Skeletal muscle satellite cell (primary cell): ENCODE data around the gene CUX1.
"Not testable (repeated sequence)": the region's sequence is repeated elsewhere in the genome, so short reads cannot be mapped to it uniquely, and the experiment has no call there.

ENCODE experiments used
- H3K27me3 ChIP-seq: 2 replicates; pipeline ENCODE4 v1.7.0; 2013; ENCODE audit warnings: low read length; ENCODE audit not compliant: control insufficient read depth, insufficient read depth
- H3K36me3 ChIP-seq: 2 replicates; pipeline ENCODE4 v1.7.0; 2013; ENCODE audit warnings: mild to moderate bottlenecking, control low read depth, low read length; ENCODE audit not compliant: insufficient read depth
- H3K4me1 ChIP-seq: 2 replicates; pipeline ENCODE4 v1.7.0; 2013; ENCODE audit warnings: low read length; ENCODE audit not compliant: control insufficient read depth, insufficient read depth
- H3K4me2 ChIP-seq: 2 replicates; pipeline ENCODE4 v1.7.0; 2013; ENCODE audit warnings: mild to moderate bottlenecking, low read length
- H3K4me3 ChIP-seq: 2 replicates; pipeline ENCODE4 v1.7.0; 2013; ENCODE audit warnings: low read length
- H3K9ac ChIP-seq: 2 replicates; pipeline ENCODE4 v1.7.0; 2013; ENCODE audit warnings: mild to moderate bottlenecking, low read depth, low read length, moderate library complexity
- H3K9me3 ChIP-seq: replicated peaks from 2 replicates; pipeline ENCODE4 v1.7.0; 2013; ENCODE audit warnings: mild to moderate bottlenecking, control low read depth, low read length

Gene CUX1

GRCh38 chr7:101819183-101819582 lies 1.8 kb downstream of the CUX1 start:
- H3K36me3 ChIP-seq: no peaks in the 10 kb centered on the region
- H3K4me1 ChIP-seq: peaks cover 20% of the 10 kb centered on the region
- no peak overlapping the region for H3K4me2 ChIP-seq
- H3K4me3 ChIP-seq: no peak overlapping the region
- no peaks in the 10 kb centered on the region for H3K9me3 ChIP-seq
- H3K27me3 ChIP-seq: no peaks in the 10 kb centered on the region
- no peak overlapping the region for H3K9ac ChIP-seq

GRCh38 chr7:101819913-101820522 lies 2.6 kb downstream of the CUX1 start:
- H3K4me2 ChIP-seq: no peak overlapping the region
- no peak overlapping the region for H3K9ac ChIP-seq
- H3K9me3 ChIP-seq: no peaks in the 10 kb centered on the region
- H3K4me1 ChIP-seq: peaks cover 14% of the 10 kb centered on the region
- H3K36me3 ChIP-seq: no peaks in the 10 kb centered on the region
- no peaks in the 10 kb centered on the region for H3K27me3 ChIP-seq
- no peak overlapping the region for H3K4me3 ChIP-seq

GRCh38 chr7:101820703-101821102 lies 3.3 kb downstream of the CUX1 start:
- H3K4me3 ChIP-seq: no peak overlapping the region
- H3K4me1 ChIP-seq: peaks cover 14% of the 10 kb centered on the region
- no peak overlapping the region for H3K4me2 ChIP-seq
- H3K9me3 ChIP-seq: no peaks in the 10 kb centered on the region
- H3K36me3 ChIP-seq: no peaks in the 10 kb centered on the region
- H3K27me3 ChIP-seq: no peaks in the 10 kb centered on the region
- H3K9ac ChIP-seq: no peak overlapping the region

GRCh38 chr7:101822632-101823031 lies 5.2 kb downstream of the CUX1 start:
- not testable (repeated sequence) for H3K36me3 ChIP-seq, H3K4me3 ChIP-seq, H3K9me3 ChIP-seq, H3K4me2 ChIP-seq, H3K27me3 ChIP-seq, H3K9ac ChIP-seq
- peaks cover 10% of the 10 kb centered on the region for H3K4me1 ChIP-seq

- no peak overlapping the region for H3K4me3 ChIP-seq
- no peaks in the 10 kb centered on the region for H3K36me3 ChIP-seq
- H3K4me2 ChIP-seq: peak overlapping the region; percentile 26
- peaks cover 8% of the 10 kb centered on the region for H3K4me1 ChIP-seq
- H3K27me3 ChIP-seq: no peaks in the 10 kb centered on the region
- no peaks in the 10 kb centered on the region for H3K9me3 ChIP-seq
- H3K9ac ChIP-seq: no peak overlapping the region
Measured at GRCh38 chr7:101823096-101823495, 5.7 kb downstream of the CUX1 start.

- no peak overlapping the region for H3K4me3 ChIP-seq
Measured at GRCh38 chr7:101823596-101823995, 6.2 kb downstream of the CUX1 start.

GRCh38 chr7:101824440-101824839 lies 7.0 kb downstream of the CUX1 start:
- H3K9me3 ChIP-seq: no peaks in the 10 kb centered on the region
- no peak overlapping the region for H3K9ac ChIP-seq
- peaks cover 8% of the 10 kb centered on the region for H3K4me1 ChIP-seq
- H3K27me3 ChIP-seq: no peaks in the 10 kb centered on the region
- H3K4me2 ChIP-seq: no peak overlapping the region
- no peaks in the 10 kb centered on the region for H3K36me3 ChIP-seq
- H3K4me3 ChIP-seq: no peak overlapping the region

More at GRCh38 chr7:101823596-101823995, 6.2 kb downstream of the CUX1 start:
- Histone ChIP-seq H3K4me2 (peak overlapping the region; percentile 26), H3K27me3 (no peaks in the 10 kb centered on the region), H3K36me3 (no peaks in the 10 kb centered on the region), H3K4me1 (peaks cover 8% of the 10 kb centered on the region), H3K9me3 (no peaks in the 10 kb centered on the region), H3K9ac (no peak overlapping the region)

- Histone ChIP-seq H3K36me3 (no peaks in the 10 kb centered on the region), H3K9ac (no peak overlapping the region), H3K27me3 (no peaks in the 10 kb centered on the region), H3K4me1 (peaks cover 8% of the 10 kb centered on the region), H3K9me3 (no peaks in the 10 kb centered on the region), H3K4me2 (no peak overlapping the region), H3K4me3 (no peak overlapping the region)
Measured at GRCh38 chr7:101826081-101826835, 8.8 kb downstream of the CUX1 start.

GRCh38 chr7:101828301-101829020 lies 11.0 kb downstream of the CUX1 start:
- Histone ChIP-seq H3K4me2 (no peak overlapping the region), H3K27me3 (no peaks in the 10 kb centered on the region), H3K9ac (no peak overlapping the region), H3K4me1 (peaks cover 3% of the 10 kb centered on the region), H3K9me3 (no peaks in the 10 kb centered on the region), H3K4me3 (no peak overlapping the region), H3K36me3 (no peaks in the 10 kb centered on the region)

- H3K4me2 ChIP-seq: no peak overlapping the region
- no peaks in the 10 kb centered on the region for H3K36me3 ChIP-seq
- no peaks in the 10 kb centered on the region for H3K4me1 ChIP-seq
- H3K9me3 ChIP-seq: no peaks in the 10 kb centered on the region
- H3K4me3 ChIP-seq: no peak overlapping the region
- no peaks in the 10 kb centered on the region for H3K27me3 ChIP-seq
- no peak overlapping the region for H3K9ac ChIP-seq
Measured at GRCh38 chr7:101829374-101829773, 11.9 kb downstream of the CUX1 start.

- Histone ChIP-seq H3K9me3 (no peaks in the 10 kb centered on the region), H3K4me1 (no peaks in the 10 kb centered on the region), H3K27me3 (no peaks in the 10 kb centered on the region), H3K9ac (no peak overlapping the region), H3K4me3 (no peak overlapping the region), H3K36me3 (no peaks in the 10 kb centered on the region), H3K4me2 (no peak overlapping the region)
Measured at GRCh38 chr7:101829821-101830220, 12.4 kb downstream of the CUX1 start.
